ENCODE data around the gene P2RX5. TPM values are rescaled to one million over a fixed set of nuclear protein-coding genes. Genes with fewer than 3 reads are reported as not detected.

Gene P2RX5
- total and polyA plus RNA-seq, 11 donors = 5.4 to 108 (median 14.3) TPM

DNA sequence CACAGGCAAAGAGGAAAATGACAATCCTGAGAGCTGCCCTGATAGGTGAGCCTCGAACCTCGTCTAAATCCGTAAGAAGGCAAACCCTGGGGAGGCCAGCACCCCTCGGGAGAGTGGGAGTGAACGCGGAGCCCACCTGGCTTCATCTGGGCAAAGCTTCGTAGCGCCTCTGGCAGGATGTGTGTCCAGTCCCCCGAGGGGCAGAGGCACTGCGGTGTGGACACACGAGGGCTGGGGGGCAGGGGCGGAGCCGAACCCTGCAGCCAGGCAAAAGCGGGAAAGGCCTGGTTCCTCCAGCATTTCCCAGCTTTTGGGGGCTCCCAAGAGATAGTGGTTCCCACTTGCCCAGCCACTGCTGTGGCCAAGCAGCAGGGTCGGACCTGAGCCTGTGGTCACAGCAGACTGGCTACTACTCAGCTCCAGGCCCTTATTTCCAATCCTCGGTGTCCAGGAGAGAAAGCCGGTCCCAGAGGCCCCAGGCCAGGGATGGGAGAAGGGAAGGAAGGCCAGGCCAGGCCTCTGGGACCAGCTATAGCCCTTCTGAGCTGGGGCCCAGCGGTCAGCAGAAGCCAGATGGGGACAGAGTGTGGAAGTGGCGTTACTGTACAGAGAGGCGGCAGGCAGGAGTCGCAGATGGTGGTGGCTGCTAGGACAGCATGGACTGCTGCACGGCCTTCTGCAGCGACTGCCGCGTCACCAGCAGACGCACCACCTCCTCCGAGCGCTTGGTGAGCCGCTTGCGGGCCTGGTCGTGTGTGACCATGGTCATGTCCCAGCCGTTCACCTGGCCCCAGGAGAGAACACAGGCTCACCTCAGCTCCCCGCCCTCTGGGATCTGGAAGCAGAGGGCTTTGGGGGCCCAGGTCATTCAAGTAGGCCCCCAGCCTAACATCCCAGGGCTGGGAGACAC is 32.6 kb downstream of the P2RX5 start:
- 85 to 87% (median 87%) methylated on average over 30 to 33 of the region's 33 CpGs for WGBS, 4 donors
- H3K4me1 ChIP-seq = peaks cover 5 to 62% (median 42%) of the 10 kb centered on the region in 12 donors
- no peak overlapping the region for H3K4me3 ChIP-seq
- peaks cover 0 to 50% (median 38%) of the 10 kb centered on the region in 9 donors for H3K36me3 ChIP-seq
- H3K27me3 ChIP-seq = no peaks in the 10 kb centered on the region
- no peak for DNase-seq
- H3K27ac ChIP-seq = no peak overlapping the region
- ATAC-seq = no peak
- intact Hi-C loops (cut with DNase I) = loop anchor here in 1 of 10 donors (10.0 kb wide), 1 partner anchor 619 kb away; no protein-coding TSS in a partner anchor
- H3K9me3 ChIP-seq = no peaks in the 10 kb centered on the region
- TF ChIP-seq POLR2A (IDR thresholded peaks at IDR 0.05) = no peak
- TF ChIP-seq, protein P1, sequence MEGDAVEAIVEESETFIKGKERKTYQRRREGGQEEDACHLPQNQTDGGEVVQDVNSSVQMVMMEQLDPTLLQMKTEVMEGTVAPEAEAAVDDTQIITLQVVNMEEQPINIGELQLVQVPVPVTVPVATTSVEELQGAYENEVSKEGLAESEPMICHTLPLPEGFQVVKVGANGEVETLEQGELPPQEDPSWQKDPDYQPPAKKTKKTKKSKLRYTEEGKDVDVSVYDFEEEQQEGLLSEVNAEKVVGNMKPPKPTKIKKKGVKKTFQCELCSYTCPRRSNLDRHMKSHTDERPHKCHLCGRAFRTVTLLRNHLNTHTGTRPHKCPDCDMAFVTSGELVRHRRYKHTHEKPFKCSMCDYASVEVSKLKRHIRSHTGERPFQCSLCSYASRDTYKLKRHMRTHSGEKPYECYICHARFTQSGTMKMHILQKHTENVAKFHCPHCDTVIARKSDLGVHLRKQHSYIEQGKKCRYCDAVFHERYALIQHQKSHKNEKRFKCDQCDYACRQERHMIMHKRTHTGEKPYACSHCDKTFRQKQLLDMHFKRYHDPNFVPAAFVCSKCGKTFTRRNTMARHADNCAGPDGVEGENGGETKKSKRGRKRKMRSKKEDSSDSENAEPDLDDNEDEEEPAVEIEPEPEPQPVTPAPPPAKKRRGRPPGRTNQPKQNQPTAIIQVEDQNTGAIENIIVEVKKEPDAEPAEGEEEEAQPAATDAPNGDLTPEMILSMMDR (IDR thresholded peaks at IDR 0.05) = no peak

- DNase-seq = peak in 2 of 5 donors; percentile 53 to 75
These were observed 35.6 kb downstream of the P2RX5 start for GRCh38 chr17:3660311-3660891.

DNA sequence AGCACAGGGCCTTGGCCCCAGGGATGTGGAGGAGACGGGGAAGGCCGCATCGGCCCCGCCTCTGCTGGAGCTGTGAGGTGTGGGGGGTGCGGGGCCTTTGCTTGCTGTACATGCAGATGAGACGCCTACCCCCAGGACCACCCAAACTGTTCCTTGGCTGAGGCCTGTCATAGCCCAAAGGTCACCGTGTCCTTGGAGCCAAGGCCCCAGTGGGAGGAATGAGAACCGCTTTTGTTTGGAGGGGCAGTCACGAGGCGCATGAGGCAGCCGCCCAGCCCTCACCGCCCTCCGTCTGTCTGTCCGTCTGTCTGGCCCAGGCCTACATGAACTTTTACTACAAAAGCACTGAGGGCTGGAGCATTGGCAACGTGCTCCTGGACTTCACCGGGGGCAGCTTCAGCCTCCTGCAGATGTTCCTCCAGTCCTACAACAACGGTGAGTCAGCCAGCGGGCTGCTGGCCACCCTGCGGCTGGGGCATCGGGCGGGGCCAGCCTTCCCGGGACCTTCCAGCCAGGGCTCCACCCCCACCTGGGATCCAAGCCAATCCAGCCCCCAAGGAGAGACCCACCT is 36.3 kb downstream of the P2RX5 start:
- peaks cover 0 to 48% (median 34%) of the 10 kb centered on the region in 9 donors for H3K36me3 ChIP-seq

More at GRCh38 chr17:3660311-3660891, 35.6 kb downstream of the P2RX5 start:
- peak overlapping the region; percentile 69 to 92 (median 83) for H3K27ac ChIP-seq
- WGBS, 4 donors = 73 to 80% (median 76%) methylated on average over 18 to 23 of the region's 23 CpGs
- intact Hi-C loops (cut with DNase I) = loop anchor here in 1 of 10 donors (10.0 kb wide), 1 partner anchor 616 kb away; no protein-coding TSS in a partner anchor
- H3K27me3 ChIP-seq = no peaks in the 10 kb centered on the region
- peaks cover 5 to 51% (median 24%) of the 10 kb centered on the region in 12 donors for H3K4me1 ChIP-seq
- TF ChIP-seq, protein P1 (IDR thresholded peaks at IDR 0.05) = no peak
- TF ChIP-seq POLR2A (IDR thresholded peaks at IDR 0.05) = no peak
- peak; percentile 19 to 39 (median 34) for ATAC-seq
- no peak overlapping the region for H3K4me3 ChIP-seq
- H3K36me3 ChIP-seq = peaks cover 0 to 50% (median 38%) of the 10 kb centered on the region in 9 donors
- H3K9me3 ChIP-seq = no peaks in the 10 kb centered on the region

More for the DNA sequence above, 36.3 kb downstream of the P2RX5 start:
- peak; percentile 35 to 73 (median 62) for ATAC-seq
- Histone ChIP-seq H3K27me3 (no peaks in the 10 kb centered on the region), H3K4me1 (peaks cover 5 to 43% (median 20%) of the 10 kb centered on the region in 12 donors), H3K4me3 (no peak overlapping the region), H3K9me3 (no peaks in the 10 kb centered on the region), H3K27ac (peak overlapping the region; percentile 69 to 92 (median 83))
- WGBS, 4 donors = 41 to 73% (median 61%) methylated on average over 14 to 22 of the region's 22 CpGs
- no peak for TF ChIP-seq POLR2A (IDR thresholded peaks at IDR 0.05)
- TF ChIP-seq, protein P1 (IDR thresholded peaks at IDR 0.05) = peak in 1 of 12 donors; percentile 9
- intact Hi-C loops (cut with DNase I) = loop anchor here in 2 of 10 donors (10.0 kb wide), 1 partner anchor 615 kb away; no protein-coding TSS in a partner anchor
- peak; percentile 62 to 86 (median 80) for DNase-seq

Data from heart left ventricle (tissue), 16 donors.